HG02798 (cell line): ENCODE data around the gene COL4A2.

Experiments
- ATAC-seq: cut with Tn5 transposase; IDR thresholded peaks from one replicate; pipeline ENCODE4 v1.9.1; 2021; ENCODE audit warnings: mild to moderate bottlenecking; ENCODE audit not compliant: unreplicated experiment, poor library complexity

Gene COL4A2

DNA sequence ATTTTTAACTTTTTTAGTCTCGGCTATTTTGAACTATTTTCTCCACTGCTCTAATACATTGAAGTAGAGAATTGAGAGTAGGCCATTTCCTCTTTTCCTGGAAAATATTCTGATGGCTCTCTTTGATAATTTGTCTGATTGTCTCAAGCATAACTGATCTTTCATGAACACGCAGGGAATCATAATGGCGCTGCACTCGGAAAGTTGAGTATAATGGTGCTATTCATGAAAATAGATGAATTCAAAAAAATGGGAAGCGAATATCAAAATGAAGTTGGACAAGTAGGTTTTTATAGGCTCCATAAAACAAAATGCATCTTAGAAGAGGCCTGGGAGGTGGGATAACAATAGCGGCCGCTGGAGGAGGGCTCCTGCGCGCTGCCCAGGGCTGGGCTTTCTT is 29.0 kb downstream of the COL4A2 start:
- no peak for ATAC-seq

DNA sequence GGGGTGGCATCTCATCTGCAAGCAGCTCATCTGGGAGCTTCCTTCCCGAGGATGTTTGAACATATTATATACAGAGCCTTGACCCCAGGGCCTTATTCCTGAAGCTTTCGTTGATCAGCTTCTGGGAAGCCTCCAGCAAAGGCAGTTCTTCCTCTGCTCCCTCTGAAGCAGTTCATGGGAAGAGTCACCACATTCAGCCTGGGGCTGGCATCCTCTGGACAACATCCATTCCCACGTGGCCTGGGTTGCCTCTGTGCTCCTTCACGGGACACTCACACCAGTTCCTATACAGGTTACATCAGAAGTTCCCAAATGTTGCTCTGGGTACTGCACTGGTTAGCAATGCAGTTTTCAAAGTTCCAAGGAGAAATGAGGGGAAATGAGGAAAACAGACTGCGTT is 29.6 kb downstream of the COL4A2 start:
- no peak for ATAC-seq

DNA sequence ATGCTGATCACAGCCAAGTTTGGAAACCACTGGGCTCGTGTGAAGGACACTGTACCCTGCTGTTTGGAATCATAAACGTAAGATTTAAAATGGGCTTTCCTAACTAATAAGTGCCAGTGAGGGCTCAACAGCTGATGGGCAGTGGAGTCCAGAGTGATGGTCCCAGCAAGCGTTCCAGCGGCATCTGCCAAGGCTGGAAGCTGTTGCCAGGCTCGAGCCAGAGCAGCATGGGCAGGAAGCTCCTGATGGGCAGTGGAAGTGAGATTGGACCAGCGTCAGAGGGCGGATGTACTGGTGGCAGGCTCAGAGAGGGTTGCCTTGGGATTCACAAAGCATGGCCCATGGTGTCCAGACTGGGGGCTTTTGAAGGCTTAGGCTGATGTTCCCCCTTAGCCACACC is 30.2 kb downstream of the COL4A2 start:
- ATAC-seq, result no peak

DNA sequence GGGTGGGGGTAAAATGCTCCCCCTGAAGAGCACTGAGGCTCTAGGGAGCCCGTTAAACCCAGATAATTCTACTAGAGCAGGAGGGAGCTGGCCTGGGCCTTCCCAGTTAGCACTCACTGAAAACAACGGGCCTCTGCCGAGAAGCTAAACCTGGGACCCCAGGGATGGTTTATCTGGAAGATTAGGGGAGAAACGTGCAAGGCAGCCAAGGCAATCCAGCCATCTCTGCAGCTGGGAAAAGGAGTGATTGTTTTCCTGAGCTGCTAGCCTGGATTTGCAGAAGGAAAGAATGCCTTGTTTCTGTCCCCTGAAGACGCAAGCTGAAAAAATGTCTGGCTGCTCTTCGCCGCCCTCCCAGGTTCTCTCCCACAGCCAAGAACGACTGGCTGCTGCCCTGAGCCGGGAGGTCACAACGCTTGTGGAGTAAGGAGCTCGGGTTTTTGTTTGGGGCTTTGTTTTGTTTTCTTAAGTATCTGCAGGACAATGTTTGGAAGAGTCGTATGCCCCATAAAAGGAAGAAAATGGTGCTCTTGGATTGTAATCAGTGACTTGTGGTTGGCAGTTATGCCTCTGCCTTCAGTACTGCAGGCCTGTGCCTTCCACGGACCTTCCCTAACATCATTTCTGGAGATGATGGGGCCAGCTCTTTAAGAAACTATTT is 31.5 kb downstream of the COL4A2 start:
- ATAC-seq, result no peak

DNA sequence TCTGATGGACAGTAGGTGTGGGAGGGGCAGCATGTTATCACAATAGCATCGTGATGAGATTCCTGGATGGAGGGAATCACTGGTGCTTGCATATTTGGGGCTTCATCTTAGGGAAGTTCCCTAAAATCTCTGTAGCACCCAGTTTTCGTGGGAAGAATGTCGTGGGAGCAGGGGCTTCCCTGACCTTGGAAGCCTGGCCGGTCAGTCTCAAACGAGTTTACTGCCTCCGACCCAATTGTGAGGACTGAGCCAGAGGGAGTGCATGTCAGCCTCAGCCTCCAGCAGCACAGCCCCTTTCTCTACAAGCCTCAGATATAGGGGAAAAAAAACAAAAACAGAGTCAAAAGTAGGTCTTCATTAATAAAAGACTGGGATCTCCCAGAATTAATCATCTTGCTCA is 32.2 kb downstream of the COL4A2 start:
- ATAC-seq, result no peak

DNA sequence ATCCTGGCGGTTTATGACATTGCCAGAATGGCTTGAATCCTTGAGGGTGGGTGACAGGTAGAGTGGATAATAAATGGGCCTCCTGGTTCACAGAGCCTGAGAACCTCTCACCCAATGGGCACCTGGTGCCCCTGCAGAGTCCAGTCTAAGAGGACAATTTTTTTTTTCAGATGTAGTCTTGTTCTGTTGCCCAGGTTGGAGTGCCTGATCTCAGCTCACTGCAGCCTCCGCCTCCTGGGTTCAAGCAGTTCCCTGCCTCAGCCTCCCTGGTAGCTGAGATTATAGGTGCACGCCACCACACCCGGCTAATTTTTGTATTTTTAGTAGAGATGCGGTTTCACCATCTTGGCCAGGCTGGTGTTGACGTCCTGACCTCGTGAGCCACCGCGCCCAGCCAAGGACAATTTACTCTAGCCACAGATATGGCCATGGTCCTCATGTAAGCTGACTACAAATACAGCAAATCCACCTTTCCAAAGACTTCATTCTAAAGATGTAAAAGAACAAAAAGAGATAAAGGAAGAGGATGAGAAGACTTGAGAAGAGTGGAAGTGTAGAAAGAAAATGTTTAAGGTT is 33.0 kb downstream of the COL4A2 start:
- ATAC-seq, result no peak

DNA sequence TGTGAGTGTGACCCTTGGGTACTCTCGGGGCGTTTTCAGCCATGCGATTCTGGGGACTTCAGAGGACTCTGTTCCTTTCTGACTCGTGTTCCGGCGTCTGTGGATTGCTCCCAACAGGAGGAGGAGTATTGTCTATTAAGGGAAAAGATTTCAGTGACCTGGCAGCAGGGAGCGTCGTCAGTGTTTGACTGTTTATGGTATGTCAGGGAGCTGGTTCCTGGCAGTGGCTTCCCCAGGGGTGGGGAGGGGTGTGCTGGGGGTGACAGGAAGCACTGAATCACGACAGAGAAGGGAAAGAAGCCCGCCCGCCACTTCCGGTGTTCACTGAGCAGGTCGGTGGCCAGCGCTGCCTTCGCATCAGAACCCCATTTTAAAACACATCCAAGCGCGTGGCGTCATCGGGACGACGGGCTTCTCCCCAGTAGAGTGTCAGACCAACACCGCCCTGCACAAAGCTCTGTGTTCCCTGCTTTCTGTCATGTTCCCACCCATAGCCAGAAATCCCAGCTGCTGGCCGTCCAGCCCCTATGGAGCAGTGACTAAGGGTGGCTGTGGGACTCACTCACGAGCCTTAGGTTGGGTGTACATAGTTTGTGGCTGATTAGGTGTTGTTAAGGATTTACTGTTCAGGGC is 33.8 kb downstream of the COL4A2 start:
- ATAC-seq, result no peak

DNA sequence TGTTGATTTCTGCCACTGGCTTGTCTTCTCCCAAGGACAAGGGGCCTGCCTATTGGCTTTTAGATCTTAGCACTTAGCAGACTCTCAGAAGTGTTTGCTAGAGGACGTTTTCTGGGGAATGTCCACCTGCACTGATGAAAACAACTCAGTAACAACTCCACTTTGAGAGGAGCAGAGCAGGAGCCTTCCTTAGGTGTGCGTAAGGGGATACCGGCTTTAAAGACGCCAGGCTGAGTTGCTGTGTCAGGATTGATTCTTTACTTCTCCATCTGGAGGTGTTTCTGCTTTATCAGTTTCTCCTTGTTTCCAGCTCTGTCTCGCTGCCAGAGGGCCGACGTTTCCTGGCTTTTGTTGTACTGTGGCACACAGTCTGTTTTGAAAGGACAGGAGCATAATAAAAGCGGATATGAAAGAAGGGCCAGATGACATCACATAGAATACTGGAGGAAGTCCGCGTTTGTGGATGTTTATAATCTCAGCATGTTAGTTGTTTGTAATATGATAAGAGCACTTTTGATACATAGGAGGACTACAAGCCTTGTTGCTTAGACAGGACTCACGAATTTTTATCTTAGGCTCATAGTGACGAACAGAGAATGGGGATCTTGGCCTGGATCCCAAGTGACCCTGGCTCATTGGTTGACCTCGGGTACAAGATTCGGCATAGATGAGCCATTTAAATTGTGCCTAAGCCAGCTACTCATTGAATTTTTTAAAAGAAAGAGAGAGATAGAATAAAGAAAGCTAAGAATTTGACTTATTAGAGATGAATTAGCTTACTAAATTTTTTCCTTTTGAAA is 34.6 kb downstream of the COL4A2 start:
- no peak for ATAC-seq

DNA sequence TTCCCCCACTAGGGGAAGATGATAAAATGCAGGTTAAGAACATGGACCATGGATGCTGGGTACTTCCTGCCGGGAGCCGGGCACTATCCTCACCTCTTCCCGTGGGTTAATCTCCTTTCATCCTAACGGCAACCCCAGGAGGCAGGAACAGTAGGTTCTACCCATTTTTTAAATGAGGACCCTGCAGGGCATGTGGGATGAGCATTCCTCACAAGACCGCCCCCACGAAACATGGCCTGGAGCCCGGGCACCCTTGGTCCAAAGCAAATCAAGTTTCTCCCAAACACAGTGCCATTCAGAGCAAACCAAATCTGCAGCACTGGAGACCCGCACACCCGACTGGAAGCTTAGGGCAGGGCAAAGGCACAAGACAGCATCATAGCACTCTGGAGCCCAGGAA is 35.4 kb downstream of the COL4A2 start:
- ATAC-seq, result no peak

DNA sequence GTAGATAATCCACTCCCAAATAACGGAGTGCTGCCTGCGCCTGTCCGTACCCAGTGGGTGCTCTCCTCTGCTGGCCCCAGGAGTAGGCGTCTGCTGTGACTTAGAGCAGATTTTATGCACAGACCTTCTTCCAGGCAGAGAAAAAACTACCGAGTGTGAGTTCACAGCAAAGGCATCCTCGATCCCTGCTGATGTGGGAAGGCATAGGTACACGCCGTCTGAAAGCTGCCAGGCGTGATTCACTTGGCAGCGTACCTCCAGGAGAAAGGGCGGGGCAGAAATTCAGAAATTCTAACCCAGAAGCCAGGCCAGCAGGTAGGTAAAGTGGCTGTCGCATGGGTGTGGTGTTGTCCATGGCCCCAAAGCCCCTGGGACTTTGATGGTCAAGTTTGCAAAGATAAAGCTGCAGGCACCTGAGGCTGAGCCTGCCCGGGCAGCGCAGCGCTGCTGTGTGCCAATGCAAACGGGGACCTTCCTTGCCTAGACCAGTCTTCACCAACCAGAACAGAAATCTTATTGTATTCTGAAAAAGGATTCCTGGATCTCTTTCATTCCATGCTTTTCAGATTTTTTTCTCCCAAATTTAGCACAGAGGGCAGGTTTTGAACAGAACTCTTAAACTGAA is 36.3 kb downstream of the COL4A2 start:
- no peak for ATAC-seq

DNA sequence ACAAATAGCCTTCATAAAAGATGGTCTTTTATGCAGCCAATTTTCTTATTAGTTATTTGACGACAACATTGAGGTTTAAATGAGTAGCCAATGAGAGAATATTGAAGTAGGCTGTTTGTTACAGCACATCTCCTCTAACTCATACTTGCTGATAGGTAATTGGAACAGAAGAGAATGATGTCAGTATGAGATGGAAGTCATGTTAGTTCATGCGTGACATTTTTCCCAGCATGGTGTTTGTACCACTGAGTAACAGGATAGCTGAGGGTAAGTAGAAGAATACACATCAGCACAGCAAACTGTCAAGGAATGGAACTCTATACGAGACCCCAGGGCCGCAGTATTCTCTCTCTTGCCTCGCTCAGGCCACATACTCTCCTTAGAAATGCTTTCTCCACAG is 37.2 kb downstream of the COL4A2 start:
- ATAC-seq, result no peak

DNA sequence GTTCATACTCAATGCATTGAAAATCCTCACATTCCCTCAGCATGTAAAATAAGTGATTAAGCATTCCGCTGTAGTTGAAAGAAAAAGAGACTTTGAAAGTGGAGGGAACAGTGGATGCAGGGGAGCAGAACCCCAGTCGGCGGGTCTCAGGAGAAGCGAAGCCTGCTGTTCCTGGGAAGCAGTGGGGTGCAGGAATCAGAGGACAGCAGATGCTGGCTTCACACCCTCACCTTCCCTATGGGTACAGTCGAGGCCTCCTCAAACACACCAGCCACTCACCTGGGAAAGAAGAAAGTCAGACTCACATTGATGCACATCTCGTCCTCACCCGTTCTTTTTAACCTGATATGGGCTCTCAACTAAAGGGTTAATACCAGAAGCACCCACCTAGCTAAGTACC is 38.2 kb downstream of the COL4A2 start:
- no peak for ATAC-seq

DNA sequence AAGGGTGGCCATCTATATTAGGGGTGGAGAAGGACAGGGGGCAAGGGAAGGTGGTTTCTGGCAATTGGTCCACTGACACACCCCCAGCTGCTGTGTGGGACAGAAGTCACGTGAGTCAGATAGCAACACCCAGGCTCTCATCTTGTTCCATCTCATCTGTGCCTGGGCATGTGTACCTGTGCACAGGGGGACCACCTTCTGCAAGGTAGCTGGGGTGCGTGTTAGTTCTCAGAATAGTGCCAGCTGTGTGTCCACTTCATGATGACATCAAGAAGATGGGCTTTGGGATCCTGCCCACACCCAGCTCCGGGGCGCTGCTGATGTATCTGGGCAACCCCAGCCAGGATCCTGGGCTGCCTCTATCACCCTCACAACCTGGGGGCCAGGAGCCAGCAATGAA is 38.6 kb downstream of the COL4A2 start:
- ATAC-seq, result no peak

DNA sequence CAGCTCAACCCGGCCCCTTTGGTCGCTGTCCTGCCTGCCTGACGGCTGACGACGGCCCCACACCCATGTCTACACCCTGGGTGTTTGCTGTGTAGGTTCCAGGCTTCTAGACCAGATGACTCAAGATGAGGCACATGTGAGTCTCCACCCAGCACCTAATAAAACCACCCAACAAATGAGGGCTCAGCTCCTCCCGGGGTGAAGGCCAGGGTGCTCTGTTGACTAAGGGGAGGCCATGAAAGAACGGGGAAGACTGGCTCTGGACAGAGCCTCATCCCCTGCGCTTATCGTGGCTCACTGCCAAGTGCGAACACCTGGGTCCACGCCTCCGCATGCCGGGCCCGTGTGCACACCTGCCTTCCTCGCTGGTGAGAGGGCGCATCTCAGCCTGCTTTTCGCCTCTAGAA is 39.6 kb downstream of the COL4A2 start:
- no peak for ATAC-seq

DNA sequence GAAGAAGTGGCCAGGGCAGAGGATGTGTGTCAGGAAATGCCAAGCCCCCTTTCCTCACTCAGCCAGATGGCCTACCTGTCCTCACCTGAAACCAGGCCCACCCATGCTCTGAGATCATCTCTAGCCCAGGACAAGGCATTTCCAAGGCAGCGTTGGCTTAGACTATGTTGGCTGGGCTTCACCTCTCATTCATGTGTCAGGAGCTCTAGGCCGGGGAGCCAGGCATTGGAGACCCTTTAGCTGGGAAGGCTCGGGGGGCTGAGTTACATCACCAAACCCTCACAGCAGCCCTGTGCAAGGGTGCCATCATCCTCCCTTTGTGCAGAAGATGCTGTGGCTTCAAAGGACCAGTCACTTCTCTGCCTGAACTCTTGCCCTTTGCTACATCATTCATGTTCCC is 40.0 kb downstream of the COL4A2 start:
- no peak for ATAC-seq

DNA sequence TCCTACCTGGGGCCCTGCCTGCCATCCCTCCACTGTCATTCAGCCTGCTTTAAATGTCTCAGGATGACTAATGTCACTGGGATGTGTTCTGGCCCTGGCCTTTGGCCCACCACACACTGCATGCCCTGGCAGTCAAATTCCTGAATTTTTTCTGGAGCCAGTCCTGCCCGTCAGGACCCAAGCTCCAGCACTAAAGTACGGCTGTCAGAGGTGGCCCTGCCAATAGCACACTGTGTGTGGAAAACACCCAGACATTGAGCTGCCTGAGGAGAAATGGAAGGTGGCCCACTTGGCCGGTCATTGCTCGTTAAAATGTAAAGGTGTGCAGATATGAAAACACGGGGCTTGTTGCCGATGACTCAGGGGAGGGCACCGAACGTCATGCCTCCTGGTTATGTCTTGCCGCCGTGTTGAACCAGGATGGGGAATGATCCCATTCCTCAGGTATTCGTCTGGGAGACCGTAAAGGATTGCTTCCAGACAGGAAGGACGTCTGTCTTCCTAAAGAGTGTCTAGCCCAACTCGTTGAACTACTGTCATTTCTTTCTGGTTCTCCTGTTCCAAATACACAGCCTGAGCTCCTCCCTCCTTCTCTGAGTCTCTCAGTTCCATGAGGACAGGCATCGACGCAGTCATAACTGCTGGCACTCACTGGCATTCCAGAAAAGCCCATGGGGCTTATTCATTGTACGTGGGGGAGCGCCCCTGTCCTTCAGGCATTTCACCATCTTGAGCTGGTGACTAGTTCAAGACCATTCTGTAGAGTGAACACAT is 40.6 kb downstream of the COL4A2 start:
- no peak for ATAC-seq

DNA sequence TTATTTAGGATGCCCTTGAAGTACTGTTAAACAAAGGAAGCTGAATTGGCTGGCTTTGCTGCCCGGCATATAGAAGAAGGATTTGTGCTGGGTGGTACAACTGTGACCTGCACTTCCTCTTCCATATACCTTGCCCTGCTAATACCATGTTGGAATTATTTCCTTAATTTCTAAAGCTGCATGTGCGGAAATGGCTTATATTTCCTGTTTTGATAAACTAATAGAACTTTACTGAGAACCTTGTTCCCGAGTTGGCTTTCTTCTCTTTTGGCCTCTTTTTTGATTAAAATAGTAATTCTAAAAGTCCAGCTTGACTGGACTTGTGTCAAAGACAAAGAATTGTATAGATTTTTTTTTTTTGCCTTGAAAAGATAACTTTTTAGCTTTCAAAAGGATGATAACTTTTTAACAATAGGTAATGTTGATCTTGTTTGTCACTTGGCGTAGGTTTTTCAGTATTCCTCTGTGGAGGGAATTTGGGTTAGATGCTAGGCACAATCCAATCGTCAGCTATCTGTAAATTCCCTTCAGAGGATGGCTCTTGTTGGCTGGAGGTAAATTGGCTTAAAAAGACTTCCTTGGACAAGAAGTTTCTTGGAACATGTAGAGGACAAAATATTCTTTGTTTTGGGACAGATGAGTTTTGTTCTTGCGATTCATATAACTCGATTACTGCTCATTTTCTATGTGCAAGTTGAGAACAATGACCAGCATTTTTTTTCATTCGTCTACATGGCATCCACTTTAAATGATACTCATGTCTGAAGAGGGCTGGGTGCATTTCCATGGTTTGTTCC is 41.4 kb downstream of the COL4A2 start:
- ATAC-seq, result no peak

DNA sequence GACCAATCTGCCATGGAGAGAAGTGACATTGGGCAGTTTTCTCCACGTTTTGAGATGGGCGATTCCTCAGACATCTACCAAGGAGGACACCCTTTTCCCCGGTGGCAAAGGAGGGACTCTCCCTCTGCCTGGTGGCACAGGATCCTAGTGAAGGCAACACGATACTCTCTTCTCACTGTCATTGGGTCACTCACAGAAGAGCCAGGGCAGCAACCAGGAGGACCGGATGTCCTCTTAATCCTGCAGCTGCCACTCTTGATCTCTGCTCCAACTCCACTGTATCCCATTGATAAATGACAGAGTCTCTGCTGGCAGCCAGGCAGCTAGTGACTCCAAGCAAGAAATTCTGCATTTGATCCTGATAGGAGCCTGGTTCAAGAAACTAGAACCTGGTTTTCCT is 42.2 kb downstream of the COL4A2 start:
- no peak for ATAC-seq

DNA sequence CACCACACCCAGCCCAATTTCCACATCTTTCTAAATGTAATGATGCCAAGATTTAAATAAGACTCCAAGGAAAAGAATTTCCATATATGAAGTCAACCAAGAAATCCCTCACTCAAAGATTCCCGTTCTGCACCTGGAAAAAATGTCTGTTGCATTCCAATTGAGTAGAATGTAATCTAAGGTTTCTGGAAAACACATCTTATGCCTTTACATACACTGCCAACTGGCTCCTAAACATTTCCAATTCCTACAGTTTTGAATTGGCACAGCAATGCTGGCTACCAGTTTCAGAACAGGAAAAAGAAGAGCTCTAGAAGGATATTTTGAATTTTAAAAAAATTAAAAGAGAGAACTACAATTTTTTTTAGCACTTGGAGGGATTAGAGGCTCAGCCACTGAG is 43.0 kb downstream of the COL4A2 start:
- ATAC-seq, result no peak
